NCI-H146 treated with DMSO at 0.1 percent for 48 hours (cell line): ENCODE data around the gene CENPM.
A peak's percentile ranks its signal among the peaks of the same experiment; 100 is the strongest.

Experiments used
- DNase-seq: peaks from one replicate; lab custom pipeline; 2025; ENCODE audit not compliant: unreplicated experiment; lab: John Stamatoyannopoulos, UW

Gene CENPM

DNA sequence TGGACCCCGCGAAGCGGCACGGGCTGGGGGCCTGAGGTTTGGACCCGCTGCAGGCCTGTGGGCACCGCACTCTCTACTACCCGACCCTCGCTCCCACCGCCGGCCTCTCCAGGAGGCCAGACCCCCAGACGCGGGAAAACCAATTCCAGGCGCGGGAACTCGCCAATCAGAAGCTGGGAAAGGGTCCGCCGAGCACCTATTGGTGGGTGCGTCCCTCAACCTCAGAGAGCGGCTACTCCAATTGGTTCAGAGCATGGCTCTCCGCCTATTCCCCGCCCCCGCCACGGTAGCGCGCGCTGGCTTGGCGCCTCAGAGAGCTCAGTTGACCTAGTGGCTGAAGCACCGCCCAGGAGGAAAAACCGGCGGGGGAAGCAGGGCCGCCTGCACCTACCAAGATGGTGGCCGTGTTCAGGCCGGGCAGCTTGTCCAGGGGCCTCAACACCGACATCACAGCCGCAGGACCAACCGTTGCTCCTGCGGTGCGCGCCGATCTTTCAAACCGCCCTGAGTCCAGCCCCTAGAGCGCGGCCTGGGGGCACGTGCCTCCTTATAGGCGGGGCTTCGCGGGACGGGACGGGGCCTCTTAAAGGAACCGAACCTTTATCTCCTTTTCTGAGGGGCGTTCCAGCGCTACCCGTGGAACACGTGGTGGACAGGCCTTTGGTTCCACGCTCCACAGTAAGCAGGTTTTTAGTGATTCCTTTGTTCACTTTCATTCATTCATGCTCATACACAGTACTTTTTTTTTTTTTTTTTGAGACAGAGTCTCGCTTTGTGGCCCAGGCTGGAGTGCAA is at the start of gene CENPM:
CENPM (minus strand) TSS at position 524 of the 795 bp plus-strand sequence; CDS start at position 448, 76 bp downstream.
- peak; percentile 80 for DNase-seq

GRCh38 chr22:41995211-41995610 is 48.3 kb upstream of the CENPM start:
- DNase-seq, result no peak

GRCh38 chr22:41992496-41992895 is 45.5 kb upstream of the CENPM start:
- DNase-seq, result no peak

DNA sequence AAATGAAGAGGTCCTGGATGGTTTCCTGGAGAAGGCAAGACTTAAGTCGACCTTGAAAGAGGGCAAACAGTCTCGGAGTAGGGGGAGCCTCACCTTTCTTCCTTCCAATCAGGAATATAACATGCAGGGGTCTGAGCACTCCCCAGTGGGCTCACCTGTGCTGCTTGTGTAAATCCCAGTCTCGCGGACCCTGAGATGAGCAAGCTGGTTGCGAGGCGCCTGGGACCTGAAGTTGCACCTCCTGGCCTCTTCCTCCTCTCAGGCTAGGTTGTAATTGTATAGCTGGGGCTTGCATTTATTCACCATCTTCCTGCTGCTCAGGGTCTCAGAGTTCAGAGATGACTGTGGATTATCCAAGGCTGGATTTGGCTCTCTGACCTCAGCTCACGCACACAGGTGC is 44.2 kb upstream of the CENPM start:
- DNase-seq, result no peak

DNA sequence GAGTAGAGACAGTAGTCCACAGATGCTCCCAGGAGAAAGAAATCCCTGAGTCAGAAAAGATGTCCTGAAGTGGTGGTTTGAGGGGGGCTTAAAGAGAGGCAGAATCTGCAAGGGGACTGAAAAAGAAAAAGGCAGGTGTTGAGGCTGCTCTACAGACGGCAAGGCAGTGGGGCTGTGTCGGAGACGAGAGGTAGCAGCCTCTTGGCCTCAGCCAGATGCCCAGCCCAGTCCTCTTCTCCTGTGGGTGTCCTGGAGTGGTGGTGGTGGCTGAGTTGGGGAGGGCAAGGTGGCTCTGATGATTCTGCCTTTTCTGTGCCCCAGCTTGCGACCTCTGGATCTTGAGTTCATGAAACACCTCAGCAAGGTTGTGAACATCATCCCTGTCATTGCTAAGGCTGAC is 42.3 kb upstream of the CENPM start:
- no peak for DNase-seq

DNA sequence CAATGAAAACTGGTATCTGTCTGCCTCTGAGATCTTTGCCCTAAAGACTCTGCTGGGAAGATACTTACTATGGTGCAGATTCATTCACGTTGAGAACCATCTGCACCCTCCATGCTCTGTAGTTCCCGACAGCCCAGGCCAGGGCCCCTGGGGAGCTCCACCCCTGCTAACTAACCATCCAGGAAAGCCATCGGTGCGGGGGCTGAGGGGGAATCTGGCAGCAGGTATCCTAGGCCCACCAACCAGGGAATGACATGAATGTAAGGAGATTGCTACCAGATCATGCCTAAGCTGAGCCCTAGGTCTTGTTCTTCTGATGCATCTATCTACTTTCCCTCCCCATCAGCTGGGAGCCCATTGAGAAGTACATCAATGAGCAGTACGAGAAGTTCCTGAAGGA is 40.3 kb upstream of the CENPM start:
- no peak for DNase-seq

GRCh38 chr22:41983513-41984405 is 36.8 kb upstream of the CENPM start:
- no peak for DNase-seq

- DNase-seq, result no peak
These were observed 35.9 kb upstream of the CENPM start for GRCh38 chr22:41982865-41983264.

GRCh38 chr22:41979423-41980250 is 32.7 kb upstream of the CENPM start:
- no peak for DNase-seq

DNA sequence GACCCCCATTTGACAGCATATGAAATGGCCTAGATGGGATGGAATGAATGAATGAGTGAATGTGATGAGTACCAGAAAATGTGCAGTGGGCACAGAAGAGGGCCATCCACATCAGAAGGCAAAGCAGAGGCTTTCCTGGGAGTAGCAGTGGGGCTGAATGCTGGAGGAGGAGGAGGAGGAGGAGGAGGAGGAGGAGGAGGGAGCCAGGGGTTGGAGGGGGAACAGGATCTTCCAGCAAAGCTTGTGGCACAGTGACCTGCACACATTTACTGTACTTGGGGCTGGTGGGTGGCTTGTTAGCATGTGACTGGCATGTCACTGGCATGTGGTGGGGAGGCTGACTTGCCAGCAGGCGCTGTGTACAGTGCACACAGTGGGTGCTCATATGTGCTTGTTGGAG is 31.8 kb upstream of the CENPM start:
- no peak for DNase-seq

DNA sequence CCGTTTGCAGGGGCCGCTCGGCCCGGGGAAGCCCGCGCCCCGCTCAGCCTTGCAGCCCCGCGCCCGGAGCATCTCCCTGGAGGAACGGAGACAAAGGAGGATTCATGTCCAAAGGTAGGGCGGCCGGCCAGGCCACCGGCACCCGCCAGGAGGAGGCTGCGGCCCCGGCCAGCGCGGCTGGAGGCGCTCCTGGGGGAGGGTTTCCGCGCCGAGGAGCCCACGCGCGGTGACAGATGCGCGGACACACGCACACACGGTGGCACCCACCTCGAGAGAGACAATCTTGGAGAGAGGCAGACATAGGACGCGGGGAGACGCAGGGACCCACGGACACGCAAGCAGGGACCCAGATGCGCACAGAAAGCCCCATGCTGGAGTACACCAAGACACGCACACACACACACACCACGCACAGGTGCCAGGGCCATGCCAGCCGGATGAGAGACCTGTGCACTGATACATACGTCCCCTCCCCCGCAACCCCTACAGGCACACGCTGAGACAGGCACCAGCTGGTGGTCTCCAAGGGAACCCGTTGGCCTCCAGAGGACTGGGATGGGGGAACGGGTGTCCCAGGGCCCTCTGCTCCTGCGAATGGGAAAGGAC is 30.1 kb upstream of the CENPM start:
- peak; percentile 2 for DNase-seq

GRCh38 chr22:41976070-41976901 is 29.3 kb upstream of the CENPM start:
- no peak for DNase-seq

DNA sequence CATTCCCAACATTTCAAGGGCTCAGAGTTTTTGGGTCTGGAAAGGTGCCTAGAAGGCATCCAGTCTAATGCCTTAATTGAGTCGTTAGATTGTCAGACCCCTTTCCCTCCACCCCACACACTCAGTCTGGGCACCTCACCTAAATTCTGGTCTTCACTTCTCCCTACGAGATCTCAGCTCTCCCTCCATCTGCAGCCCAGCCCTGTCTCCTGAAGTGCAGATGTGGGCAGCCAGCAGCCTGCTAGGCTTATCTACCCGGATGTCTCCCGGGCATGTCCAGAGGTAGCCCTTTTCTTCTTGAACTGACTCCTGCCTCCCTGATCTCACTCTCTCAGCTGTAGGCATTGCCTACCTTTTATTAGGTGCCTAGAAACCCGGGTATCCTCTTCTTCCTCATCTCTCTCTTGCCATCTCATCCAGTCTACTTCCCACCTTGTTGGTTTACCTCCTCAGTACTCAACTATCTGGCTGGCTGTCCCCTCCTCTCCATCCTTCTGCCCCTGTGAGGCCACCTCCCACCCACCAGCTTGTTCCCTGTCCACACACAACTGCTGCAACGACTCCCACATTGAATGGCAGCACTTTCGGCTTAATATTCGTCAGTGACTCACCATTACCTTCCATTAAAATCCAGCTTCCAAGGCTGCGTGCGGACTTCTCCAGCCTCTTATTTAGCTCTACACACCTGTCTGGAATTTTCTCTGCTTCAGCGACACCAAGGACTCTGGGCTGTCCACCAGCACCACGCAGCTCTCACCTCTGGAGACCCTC is 28.5 kb upstream of the CENPM start:
- no peak for DNase-seq

GRCh38 chr22:41974691-41975290 is 27.8 kb upstream of the CENPM start:
- no peak for DNase-seq

- DNase-seq, result no peak
These were observed 24.5 kb upstream of the CENPM start for GRCh38 chr22:41971431-41971830.

GRCh38 chr22:41970601-41971000 is 23.6 kb upstream of the CENPM start:
- DNase-seq, result no peak

DNA sequence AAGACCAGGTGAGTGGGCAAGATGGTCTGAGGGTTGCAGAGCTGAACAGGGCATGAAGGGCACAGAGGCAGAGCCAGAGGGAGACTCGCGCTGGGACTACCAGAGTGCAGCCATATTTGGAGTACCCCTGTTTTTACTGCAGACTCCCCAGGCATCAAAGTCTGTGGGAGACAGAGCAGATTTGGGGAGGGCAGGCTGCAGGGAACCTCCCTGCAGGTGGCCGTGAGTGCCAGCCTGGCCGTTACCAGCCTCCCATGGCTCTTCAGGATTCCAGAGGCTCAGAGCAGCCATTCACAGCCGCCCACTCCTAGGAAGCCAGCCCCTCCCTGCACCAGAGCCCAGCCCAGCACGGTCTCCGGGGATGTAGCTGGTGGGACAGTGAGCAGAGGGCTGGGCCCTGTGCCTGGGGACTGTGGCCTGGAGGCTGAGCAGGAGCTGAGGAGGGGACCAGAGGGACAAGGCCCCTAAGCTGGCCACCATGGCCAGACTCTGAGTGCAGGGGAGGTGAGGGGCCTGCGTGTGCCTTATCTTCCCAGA is 22.2 kb upstream of the CENPM start, which contains the start of gene SEPTIN3:
SEPTIN3 (plus strand) TSS at position 334 of the 537 bp plus-strand sequence. CDS start 2,050 bp downstream, outside the sequence.
- DNase-seq, result no peak

GRCh38 chr22:41968601-41969000 is 21.6 kb upstream of the CENPM start:
- DNase-seq, result peak; percentile 41
